HCT116 (cell line): ENCODE results near the gene TTC32. TPM values are rescaled to one million over a fixed set of nuclear protein-coding genes. Genes with fewer than 3 reads are reported as not detected.

Experiments
- ATAC-seq: fragments of 200-7000 bp; cut with Tn5 transposase; 2 replicates; pipeline ENCODE4 v1.9.1; 2020; ENCODE audit warnings: mild to moderate bottlenecking, moderate library complexity
- BruUV-seq: library from RNA; stranded (reverse); fragments of 400-500 nt; replicated peaks from 2 replicates; lab custom pipeline; 2021; lab: Mats Ljungman, UMichigan
- CTCF ChIA-PET: fragments of 300-600 bp; sonication (Branson Sonifier 250); formaldehyde crosslinking; loops from one replicate; lab custom pipeline; 2021; ENCODE audit warnings: antibody characterized with exemption; lab: Charles Lee
- POLR2A ChIA-PET: fragments of 300-600, 350-600 bp; sonication (Branson Sonifier 250); formaldehyde crosslinking; loops from one replicate; lab custom pipeline; 2021; ENCODE audit warnings: antibody characterized with exemption; lab: Charles Lee
- RAD21 ChIA-PET, 2 experiments: fragments of 300-600 bp; sonication (Branson Sonifier 250); formaldehyde crosslinking; loops; one replicate each; lab custom pipeline; 2023; ENCODE audit warnings: low total read pairs in 2 of 2; ENCODE audit not compliant: uncharacterized antibody in 2 of 2, unreplicated experiment in 2 of 2, low non-redundant PET in 1 of 2; lab: Charles Lee
- DNase-seq: peaks from one replicate; pipeline ENCODE4 v3.0.0-alpha.2; 2010; ENCODE audit warnings: low read depth, low spot score
- H2AFZ ChIP-seq: fragments of 200-600 bp; shearing (Covaris generic), sonication (generic); 2 replicates; pipeline ENCODE4 v1.6.1; 2017; ENCODE audit warnings: low read depth, mixed run types, mixed read lengths, antibody characterized with exemption, low read length; ENCODE audit not compliant: poor library complexity, severe bottlenecking
- H3K27ac ChIP-seq: 2 replicates; pipeline ENCODE4 v1.5.1; 2012; ENCODE audit warnings: low read depth, low read length
- H3K27me3 ChIP-seq: fragments of 200-600 bp; sonication (generic); 2 replicates; pipeline ENCODE4 v1.6.1; 2016; ENCODE audit warnings: mixed run types, low read length, mixed read lengths; ENCODE audit not compliant: insufficient read depth
- H3K36me3 ChIP-seq, 2 experiments: fragments of 200-500 bp in 1 of 2; fragments of 200-600 bp in 1 of 2; sonication (Bioruptor generic) in 1 of 2; sonication (generic) in 1 of 2; 2 replicates each; pipeline versions ENCODE4 v1.5.1 to v1.6.1; 2014 to 2016; ENCODE audit warnings: low read length in 2 of 2, inconsistent platforms in 1 of 2, mixed read lengths in 1 of 2, mixed run types in 1 of 2; ENCODE audit not compliant: insufficient read depth in 2 of 2, control insufficient read depth in 1 of 2
- H3K4me1 ChIP-seq, 2 experiments: fragments of 200-600 bp in 1 of 2; sonication (generic) in 1 of 2; 2 replicates each; pipeline versions ENCODE4 v1.5.1 to v1.6.1; 2012 to 2017; ENCODE audit warnings: low read length in 2 of 2, inconsistent platforms in 1 of 2, mild to moderate bottlenecking in 1 of 2, mixed read lengths in 1 of 2, mixed run types in 1 of 2, moderate library complexity in 1 of 2; ENCODE audit not compliant: insufficient read depth in 2 of 2, control insufficient read depth in 1 of 2
- H3K4me2 ChIP-seq: fragments of 200-600 bp; sonication (generic); 2 replicates; pipeline ENCODE4 v1.6.1; 2017; ENCODE audit warnings: mixed run types, low read length, mixed read lengths
- H3K4me3 ChIP-seq, 2 experiments: fragments of 200-600 bp in 1 of 2; sonication (generic) in 1 of 2; replicated peaks in 1 of 2; 2 replicates each; pipeline ENCODE4 v1.5.1; 2011 to 2016; ENCODE audit warnings: low read length in 2 of 2, control low read depth in 1 of 2, low read depth in 1 of 2, mild to moderate bottlenecking in 1 of 2, mixed read lengths in 1 of 2, mixed run types in 1 of 2
- H3K79me2 ChIP-seq: fragments of 200-600 bp; sonication (generic); 2 replicates; pipeline ENCODE4 v1.6.1; 2017; ENCODE audit warnings: mild to moderate bottlenecking, mixed run types, low read length, moderate library complexity, mixed read lengths; ENCODE audit not compliant: insufficient read depth
- H3K9ac ChIP-seq: fragments of 200-600 bp; sonication (generic); 2 replicates; pipeline ENCODE4 v1.6.1; 2016; ENCODE audit warnings: low read length, mixed read lengths
- H3K9me2 ChIP-seq: fragments of 200-600 bp; sonication (generic), shearing (Covaris generic); 2 replicates; pipeline ENCODE4 v1.6.1; 2017; ENCODE audit warnings: mixed run types, mild to moderate bottlenecking, moderate library complexity; ENCODE audit not compliant: insufficient read depth
- H3K9me3 ChIP-seq, 2 experiments: fragments of 200-500 bp in 1 of 2; fragments of 200-600 bp in 1 of 2; sonication (Bioruptor generic) in 1 of 2; sonication (generic) in 1 of 2; 2 replicates each; pipeline ENCODE4 v1.6.1; 2014 to 2017; ENCODE audit warnings: low read length in 2 of 2, mixed read lengths in 2 of 2, inconsistent platforms in 1 of 2, low read depth in 1 of 2, mild to moderate bottlenecking in 1 of 2, mixed run types in 1 of 2, moderate library complexity in 1 of 2; ENCODE audit not compliant: control insufficient read depth in 1 of 2, insufficient read depth in 1 of 2
- H4K20me1 ChIP-seq: fragments of 200-600 bp; sonication (generic), shearing (Covaris generic); 2 replicates; pipeline ENCODE4 v1.6.1; 2017; ENCODE audit warnings: mixed run types, mild to moderate bottlenecking, moderate library complexity; ENCODE audit not compliant: insufficient read depth
- CBX3 ChIP-seq: IDR thresholded peaks from 2 replicates; pipeline ENCODE4 v1.6.1; 2012; ENCODE audit warnings: low read depth
- CTCF ChIP-seq, 3 experiments: fragments of 200-600 bp in 1 of 3; sonication (generic) in 1 of 3; IDR thresholded peaks in 2 of 3; conservative IDR thresholded peaks in 1 of 3; 2 replicates each; pipeline ENCODE4 v1.5.1; 2012 to 2017; ENCODE audit warnings: low read depth in 2 of 3, low read length in 2 of 3, antibody characterized with exemption in 1 of 3, borderline replicate concordance in 1 of 3, control low read depth in 1 of 3, mild to moderate bottlenecking in 1 of 3, mixed read lengths in 1 of 3, mixed run types in 1 of 3, moderate library complexity in 1 of 3; ENCODE audit not compliant: insufficient read depth in 1 of 3
- EGR1 ChIP-seq: IDR thresholded peaks from 2 replicates; pipeline ENCODE4 v1.6.1; 2012; ENCODE audit warnings: low read depth
- ELF1 ChIP-seq: IDR thresholded peaks from 2 replicates; pipeline ENCODE4 v1.6.1; 2012; ENCODE audit warnings: low read depth, borderline replicate concordance
- EZH2 ChIP-seq: fragments of 200-600 bp; sonication (generic); IDR thresholded peaks from 2 replicates; pipeline ENCODE4 v1.6.1; 2017; ENCODE audit warnings: antibody characterized with exemption, mixed run types
- EZH2phosphoT487 ChIP-seq: fragments of 200-600 bp; IDR thresholded peaks from 2 replicates; pipeline ENCODE4 v1.6.1; 2018; ENCODE audit warnings: antibody characterized with exemption, borderline replicate concordance
- MAX ChIP-seq: IDR thresholded peaks from 2 replicates; pipeline ENCODE4 v1.6.1; 2012
- POLR2AphosphoS5 ChIP-seq: IDR thresholded peaks from 2 replicates; pipeline ENCODE4 v1.6.1; 2011; ENCODE audit warnings: mild to moderate bottlenecking, low read depth, low read length, moderate library complexity
- RAD21 ChIP-seq: IDR thresholded peaks from 2 replicates; pipeline ENCODE4 v1.6.1; 2012; ENCODE audit warnings: low read depth, mild to moderate bottlenecking
- REST ChIP-seq: IDR thresholded peaks from 2 replicates; pipeline ENCODE4 v1.6.1; 2012; ENCODE audit warnings: low read depth
- SIN3A ChIP-seq: IDR thresholded peaks from 2 replicates; pipeline ENCODE4 v1.6.1; 2012; ENCODE audit warnings: low read depth
- SP1 ChIP-seq: IDR thresholded peaks from 2 replicates; pipeline ENCODE4 v1.6.1; 2012; ENCODE audit warnings: low read depth
- SRF ChIP-seq: IDR thresholded peaks from 2 replicates; pipeline ENCODE4 v1.6.1; 2012; ENCODE audit warnings: low read depth
- TCF7L2 ChIP-seq: IDR thresholded peaks from 2 replicates; pipeline ENCODE4 v1.7.0; 2011; ENCODE audit warnings: borderline replicate concordance, inconsistent platforms; ENCODE audit not compliant: insufficient read depth, insufficient read length; ENCODE audit errors: extremely low read depth
- intact Hi-C: fragments of 100-400 bp; cut with micrococcal nuclease; formaldehyde crosslinking; loops from 2 replicates; pipeline ENCODE4 v1.10.0; 2022
- total RNA-seq: library from RNA; stranded (reverse); gene quantifications from one replicate; pipeline ENCODE4 v1.2.1, GENCODE V29; 2021; ENCODE audit not compliant: unreplicated experiment

Gene TTC32
- total RNA-seq, 1 experiment from 2014 or later, result 6.3 TPM

GRCh38 chr2:19875280-19875679 is 26.5 kb downstream of the TTC32 start:
- no peaks in the 10 kb centered on the region for H3K4me1 ChIP-seq
- H3K27me3 ChIP-seq, result no peaks in the 10 kb centered on the region
- no peak overlapping the region for H3K4me3 ChIP-seq
- intact Hi-C loops, result no loop called here
- ChIA-PET RAD21 (no interaction called here), CTCF (no interaction called here), POLR2A (no interaction called here)
- H3K4me2 ChIP-seq, result no peak overlapping the region
- H3K9me2 ChIP-seq, result no peaks in the 10 kb centered on the region
- no TSS peak for BruUV-seq
- no peaks in the 10 kb centered on the region for H3K79me2 ChIP-seq
- DNase-seq (no peak), ATAC-seq (no peak)
- H3K27ac ChIP-seq, result no peak overlapping the region
- H3K9ac ChIP-seq, result no peak overlapping the region
- no peaks in the 10 kb centered on the region for H4K20me1 ChIP-seq
- no peaks in the 10 kb centered on the region for H3K9me3 ChIP-seq
- no peak overlapping the region for H2AFZ ChIP-seq
- TF ChIP-seq CBX3 (no peak), MAX (no peak), ELF1 (no peak), SRF (no peak), TCF7L2 (no peak), EGR1 (no peak), EZH2 (no peak)
- H3K36me3 ChIP-seq, result no peaks in the 10 kb centered on the region

GRCh38 chr2:19874726-19875125 is 27.1 kb downstream of the TTC32 start:
- POLR2A ChIA-PET, result no interaction called here
- intact Hi-C loops, result no loop called here
- CTCF ChIA-PET, result no interaction called here

More at GRCh38 chr2:19874726-19875125, 27.1 kb downstream of the TTC32 start:
- H3K9me3 ChIP-seq, result no peaks in the 10 kb centered on the region
- no peaks in the 10 kb centered on the region for H3K27me3 ChIP-seq
- no peak overlapping the region for H3K4me2 ChIP-seq
- H3K9me2 ChIP-seq, result no peaks in the 10 kb centered on the region
- no peaks in the 10 kb centered on the region for H4K20me1 ChIP-seq
- H3K27ac ChIP-seq, result no peak overlapping the region
- no peaks in the 10 kb centered on the region for H3K36me3 ChIP-seq
- H3K79me2 ChIP-seq, result no peaks in the 10 kb centered on the region
- ATAC-seq (no peak), DNase-seq (no peak)
- no peak overlapping the region for H3K9ac ChIP-seq
- RAD21 ChIA-PET, result no interaction called here
- no TSS peak for BruUV-seq
- TF ChIP-seq EGR1 (no peak), REST (no peak), CBX3 (no peak), SP1 (no peak), SRF (no peak), CTCF (IDR thresholded peaks at IDR 0.05 in 2 of 3, conservative IDR thresholded peaks at IDR 0.05 in 1 of 3; ENCODE audit: borderline replicate concordance in 1 of 3, insufficient read depth in 1 of 3, low read depth in 2 of 3, low read length in 2 of 3) (no peak), EZH2phosphoT487 (no peak), POLR2AphosphoS5 (no peak), RAD21 (no peak), SIN3A (no peak)
- H3K4me3 ChIP-seq, result no peak overlapping the region
- H2AFZ ChIP-seq, result no peak overlapping the region
- no peaks in the 10 kb centered on the region for H3K4me1 ChIP-seq
